Panc1 (cell line): ENCODE data around the gene FAM221B.

ENCODE experiments used
- POLR2AphosphoS5 ChIP-seq: IDR thresholded peaks from 2 replicates; pipeline ENCODE4 v1.6.1; 2012; ENCODE audit warnings: mild to moderate bottlenecking, low read depth, low read length, moderate library complexity
- SIN3A ChIP-seq: IDR thresholded peaks from 2 replicates; pipeline ENCODE4 v1.6.1; 2012; ENCODE audit warnings: low read depth, mild to moderate bottlenecking, low read length, moderate library complexity, borderline replicate concordance; ENCODE audit not compliant: insufficient read depth
- TF ChIP-seq, protein P1 (sequence below), 2 experiments: IDR thresholded peaks; 2 replicates each; pipeline ENCODE4 v1.6.1; 2011 to 2012; ENCODE audit warnings: low read depth in 2 of 2, control low read depth in 1 of 2, low read length in 1 of 2, mild to moderate bottlenecking in 1 of 2, moderate library complexity in 1 of 2; ENCODE audit not compliant: insufficient read depth in 1 of 2
- TF ChIP-seq, protein P2 (sequence below): fragments of 450-650 bp; IDR thresholded peaks from 2 replicates; pipeline ENCODE4 v1.5.1; 2017; ENCODE audit warnings: mild to moderate bottlenecking

DNA sequence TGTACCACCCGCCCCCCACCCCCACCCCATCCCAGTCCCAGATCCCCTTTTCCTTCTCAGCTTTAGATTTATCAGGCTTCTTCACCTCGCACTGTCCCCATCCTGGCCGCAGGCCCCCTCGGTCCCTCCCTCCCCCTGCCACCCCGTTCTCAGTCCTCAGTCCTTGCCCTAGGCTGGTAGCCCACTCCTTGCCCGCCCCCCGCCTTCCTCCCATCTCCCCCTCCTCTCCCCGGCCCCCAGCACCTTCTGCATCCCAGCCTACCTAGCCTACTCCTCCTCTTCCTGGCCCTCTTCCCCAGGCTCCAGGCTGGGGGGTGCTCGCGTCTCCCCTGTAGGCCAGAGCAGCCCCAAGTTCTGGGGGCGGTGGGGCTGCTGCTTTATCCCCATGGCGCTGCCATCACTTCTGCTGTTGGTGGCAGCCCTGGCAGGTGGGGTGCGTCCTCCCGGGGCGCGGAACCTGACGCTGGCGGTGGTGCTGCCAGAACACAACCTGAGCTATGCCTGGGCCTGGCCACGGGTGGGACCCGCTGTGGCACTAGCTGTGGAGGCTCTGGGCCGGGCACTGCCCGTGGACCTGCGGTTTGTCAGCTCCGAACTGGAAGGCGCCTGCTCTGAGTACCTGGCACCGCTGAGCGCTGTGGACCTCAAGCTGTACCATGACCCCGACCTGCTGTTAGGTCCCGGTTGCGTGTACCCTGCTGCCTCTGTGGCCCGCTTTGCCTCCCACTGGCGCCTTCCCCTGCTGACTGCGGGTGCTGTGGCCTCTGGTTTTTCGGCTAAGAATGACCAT, 36.3 kb downstream of the FAM221B start:
- TF ChIP-seq, protein P1, sequence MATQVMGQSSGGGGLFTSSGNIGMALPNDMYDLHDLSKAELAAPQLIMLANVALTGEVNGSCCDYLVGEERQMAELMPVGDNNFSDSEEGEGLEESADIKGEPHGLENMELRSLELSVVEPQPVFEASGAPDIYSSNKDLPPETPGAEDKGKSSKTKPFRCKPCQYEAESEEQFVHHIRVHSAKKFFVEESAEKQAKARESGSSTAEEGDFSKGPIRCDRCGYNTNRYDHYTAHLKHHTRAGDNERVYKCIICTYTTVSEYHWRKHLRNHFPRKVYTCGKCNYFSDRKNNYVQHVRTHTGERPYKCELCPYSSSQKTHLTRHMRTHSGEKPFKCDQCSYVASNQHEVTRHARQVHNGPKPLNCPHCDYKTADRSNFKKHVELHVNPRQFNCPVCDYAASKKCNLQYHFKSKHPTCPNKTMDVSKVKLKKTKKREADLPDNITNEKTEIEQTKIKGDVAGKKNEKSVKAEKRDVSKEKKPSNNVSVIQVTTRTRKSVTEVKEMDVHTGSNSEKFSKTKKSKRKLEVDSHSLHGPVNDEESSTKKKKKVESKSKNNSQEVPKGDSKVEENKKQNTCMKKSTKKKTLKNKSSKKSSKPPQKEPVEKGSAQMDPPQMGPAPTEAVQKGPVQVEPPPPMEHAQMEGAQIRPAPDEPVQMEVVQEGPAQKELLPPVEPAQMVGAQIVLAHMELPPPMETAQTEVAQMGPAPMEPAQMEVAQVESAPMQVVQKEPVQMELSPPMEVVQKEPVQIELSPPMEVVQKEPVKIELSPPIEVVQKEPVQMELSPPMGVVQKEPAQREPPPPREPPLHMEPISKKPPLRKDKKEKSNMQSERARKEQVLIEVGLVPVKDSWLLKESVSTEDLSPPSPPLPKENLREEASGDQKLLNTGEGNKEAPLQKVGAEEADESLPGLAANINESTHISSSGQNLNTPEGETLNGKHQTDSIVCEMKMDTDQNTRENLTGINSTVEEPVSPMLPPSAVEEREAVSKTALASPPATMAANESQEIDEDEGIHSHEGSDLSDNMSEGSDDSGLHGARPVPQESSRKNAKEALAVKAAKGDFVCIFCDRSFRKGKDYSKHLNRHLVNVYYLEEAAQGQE (IDR thresholded peaks at IDR 0.05; ENCODE audit: insufficient read depth in 1 of 2, low read depth in 2 of 2, low read length in 1 of 2) = no peak
- TF ChIP-seq, protein P2, sequence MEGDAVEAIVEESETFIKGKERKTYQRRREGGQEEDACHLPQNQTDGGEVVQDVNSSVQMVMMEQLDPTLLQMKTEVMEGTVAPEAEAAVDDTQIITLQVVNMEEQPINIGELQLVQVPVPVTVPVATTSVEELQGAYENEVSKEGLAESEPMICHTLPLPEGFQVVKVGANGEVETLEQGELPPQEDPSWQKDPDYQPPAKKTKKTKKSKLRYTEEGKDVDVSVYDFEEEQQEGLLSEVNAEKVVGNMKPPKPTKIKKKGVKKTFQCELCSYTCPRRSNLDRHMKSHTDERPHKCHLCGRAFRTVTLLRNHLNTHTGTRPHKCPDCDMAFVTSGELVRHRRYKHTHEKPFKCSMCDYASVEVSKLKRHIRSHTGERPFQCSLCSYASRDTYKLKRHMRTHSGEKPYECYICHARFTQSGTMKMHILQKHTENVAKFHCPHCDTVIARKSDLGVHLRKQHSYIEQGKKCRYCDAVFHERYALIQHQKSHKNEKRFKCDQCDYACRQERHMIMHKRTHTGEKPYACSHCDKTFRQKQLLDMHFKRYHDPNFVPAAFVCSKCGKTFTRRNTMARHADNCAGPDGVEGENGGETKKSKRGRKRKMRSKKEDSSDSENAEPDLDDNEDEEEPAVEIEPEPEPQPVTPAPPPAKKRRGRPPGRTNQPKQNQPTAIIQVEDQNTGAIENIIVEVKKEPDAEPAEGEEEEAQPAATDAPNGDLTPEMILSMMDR = no peak
- no peak for TF ChIP-seq POLR2AphosphoS5
- no peak for TF ChIP-seq SIN3A
